GM08714 (cell line): ENCODE measurements around the gene LPIN1.

ENCODE experiments used
- H3K4me3 ChIP-seq: fragments of 200-500 bp; sonication (Bioruptor generic); 2 replicates; pipeline ENCODE4 v1.5.1; 2014; ENCODE audit warnings: mild to moderate bottlenecking, low read length, inconsistent platforms
- ZNF274 ChIP-seq: IDR thresholded peaks from 2 replicates; pipeline ENCODE4 v1.6.1; 2012; ENCODE audit warnings: mild to moderate bottlenecking, low read depth, low read length

Gene LPIN1

GRCh38 chr2:11710632-11711353 lies 35.6 kb upstream of the LPIN1 start:
- TF ChIP-seq ZNF274, result no peak
- no peak overlapping the region for H3K4me3 ChIP-seq

- H3K4me3 ChIP-seq, result no peak overlapping the region
- TF ChIP-seq ZNF274, result no peak
Observed at GRCh38 chr2:11711354-11711716, 35.1 kb upstream of the LPIN1 start.

GRCh38 chr2:11711751-11712150 lies 34.7 kb upstream of the LPIN1 start:
- no peak for TF ChIP-seq ZNF274
- no peak overlapping the region for H3K4me3 ChIP-seq

- no peak for TF ChIP-seq ZNF274
- no peak overlapping the region for H3K4me3 ChIP-seq
Observed at GRCh38 chr2:11712866-11713265, 33.6 kb upstream of the LPIN1 start.

- no peak overlapping the region for H3K4me3 ChIP-seq
- TF ChIP-seq ZNF274, result no peak
Observed at GRCh38 chr2:11713815-11714214, 32.6 kb upstream of the LPIN1 start.

GRCh38 chr2:11715987-11716652 lies 30.3 kb upstream of the LPIN1 start:
- no peak for TF ChIP-seq ZNF274
- H3K4me3 ChIP-seq, result no peak overlapping the region

GRCh38 chr2:11716689-11717321 lies 29.6 kb upstream of the LPIN1 start:
- no peak overlapping the region for H3K4me3 ChIP-seq
- TF ChIP-seq ZNF274, result no peak

GRCh38 chr2:11717623-11718022 lies 28.8 kb upstream of the LPIN1 start:
- H3K4me3 ChIP-seq, result no peak overlapping the region
- TF ChIP-seq ZNF274, result no peak

GRCh38 chr2:11718606-11719005 lies 27.8 kb upstream of the LPIN1 start:
- H3K4me3 ChIP-seq, result no peak overlapping the region
- no peak for TF ChIP-seq ZNF274

GRCh38 chr2:11719230-11719977 lies 27.0 kb upstream of the LPIN1 start:
- H3K4me3 ChIP-seq, result no peak overlapping the region
- TF ChIP-seq ZNF274, result no peak

GRCh38 chr2:11720752-11721151 lies 25.7 kb upstream of the LPIN1 start:
- no peak overlapping the region for H3K4me3 ChIP-seq
- TF ChIP-seq ZNF274, result no peak

GRCh38 chr2:11722292-11723060 lies 24.0 kb upstream of the LPIN1 start:
- no peak for TF ChIP-seq ZNF274
- H3K4me3 ChIP-seq, result no peak overlapping the region

- no peak overlapping the region for H3K4me3 ChIP-seq
- TF ChIP-seq ZNF274, result no peak
Observed at GRCh38 chr2:11723061-11723371, 23.4 kb upstream of the LPIN1 start.

GRCh38 chr2:11724151-11724550 lies 22.3 kb upstream of the LPIN1 start:
- no peak overlapping the region for H3K4me3 ChIP-seq
- TF ChIP-seq ZNF274, result no peak
